Stimulated activated CD4-positive, alpha-beta T cell treated with anti-CD3 and anti-CD28 coated beads, TNF-alpha, amount 100 ng/mL, for 1 hour (primary cell): ENCODE measurements around the gene RNF181.
"Not testable (repeated sequence)": the region's sequence is repeated elsewhere in the genome, so short reads cannot be mapped to it uniquely, and the experiment has no call there.

Source experiments
- DNase-seq, 3 donors: peaks; one replicate each; pipeline ENCODE4 v3.0.0-alpha.2; 2020; ENCODE audit warnings: low read depth in 3 of 3, low spot score in 1 of 3

Gene RNF181

GRCh38 chr2:85613717-85614515 lies 18.4 kb downstream of the RNF181 start:
- no peak for DNase-seq

- not testable (repeated sequence) for DNase-seq
Measured at GRCh38 chr2:85614757-85615156, 19.2 kb downstream of the RNF181 start.

DNA sequence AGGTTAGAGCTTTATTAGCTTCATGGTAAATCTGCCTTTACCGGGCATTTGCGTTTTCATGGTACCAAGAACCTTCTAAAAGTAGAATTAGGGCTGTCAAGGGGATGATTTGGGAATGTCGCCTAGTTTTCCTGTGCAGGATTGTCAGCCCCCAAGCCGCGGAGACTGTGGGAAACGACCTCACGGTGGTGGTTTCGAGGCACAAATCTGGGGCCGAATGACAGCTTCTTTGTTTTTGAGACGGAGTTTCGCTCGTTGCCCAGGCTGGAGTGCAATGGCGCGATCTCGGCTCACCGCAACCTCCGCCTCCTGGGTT lies 19.8 kb downstream of the RNF181 start:
- DNase-seq, result no peak

- DNase-seq, result not testable (repeated sequence)
Measured at GRCh38 chr2:85617723-85618122, 22.2 kb downstream of the RNF181 start.

DNA sequence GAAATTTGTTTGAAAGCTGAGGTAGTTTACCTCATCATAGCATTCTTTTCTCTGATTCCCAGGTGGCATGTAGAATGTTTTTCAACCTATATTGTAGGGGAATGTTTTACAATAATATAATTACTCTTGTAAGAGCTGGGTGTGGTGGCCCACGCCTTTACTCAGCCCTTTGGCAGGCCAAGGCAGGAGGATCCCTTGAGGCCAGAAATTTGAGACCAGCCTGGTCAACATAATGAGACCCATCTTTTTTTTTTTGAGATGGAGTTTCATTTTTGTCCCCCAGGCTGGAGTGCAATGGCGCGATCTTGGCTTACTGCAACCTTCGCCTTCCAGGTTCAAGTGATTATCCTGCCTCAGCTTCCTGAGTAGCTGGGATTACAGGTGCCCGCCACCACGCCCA lies 24.1 kb downstream of the RNF181 start:
- DNase-seq, result no peak

DNA sequence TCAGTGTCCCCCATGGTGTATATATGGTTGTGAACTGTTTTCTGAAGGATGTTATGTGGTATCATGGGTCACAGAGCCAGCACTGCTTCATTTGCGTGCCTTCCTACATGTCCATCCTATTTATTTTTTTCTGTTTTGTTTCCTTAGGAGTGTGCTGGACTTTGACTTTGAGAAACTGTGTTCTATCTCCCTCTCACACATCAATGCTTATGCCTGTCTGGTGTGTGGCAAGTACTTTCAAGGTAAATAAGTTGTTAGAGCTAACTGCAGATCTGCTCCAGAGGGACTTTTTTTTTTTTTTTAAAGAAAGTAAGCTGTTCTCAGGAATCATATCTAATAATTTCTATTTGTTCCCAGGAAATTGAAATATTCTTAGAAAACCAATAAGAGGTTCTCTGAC lies 25.8 kb downstream of the RNF181 start:
- no peak for DNase-seq

DNA sequence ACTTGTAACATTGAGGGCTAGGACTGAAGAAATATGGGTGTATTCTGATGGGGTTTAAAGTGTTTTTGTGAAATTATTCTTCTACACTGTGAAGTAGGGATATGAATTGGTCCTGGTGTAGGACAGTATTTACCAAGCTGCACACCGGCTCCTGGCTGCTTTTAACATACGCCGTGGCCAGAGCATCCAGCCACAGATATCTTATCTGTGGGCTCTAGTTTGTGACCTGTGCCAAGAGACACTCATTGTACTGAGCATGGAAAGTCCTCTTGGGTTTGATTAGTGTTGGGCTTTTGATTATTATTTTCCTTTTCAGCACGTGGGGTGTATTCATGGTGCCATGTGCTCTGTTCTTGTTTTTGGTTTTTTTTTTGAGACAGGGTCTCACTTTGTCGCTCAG lies 28.4 kb downstream of the RNF181 start:
- no peak for DNase-seq

DNA sequence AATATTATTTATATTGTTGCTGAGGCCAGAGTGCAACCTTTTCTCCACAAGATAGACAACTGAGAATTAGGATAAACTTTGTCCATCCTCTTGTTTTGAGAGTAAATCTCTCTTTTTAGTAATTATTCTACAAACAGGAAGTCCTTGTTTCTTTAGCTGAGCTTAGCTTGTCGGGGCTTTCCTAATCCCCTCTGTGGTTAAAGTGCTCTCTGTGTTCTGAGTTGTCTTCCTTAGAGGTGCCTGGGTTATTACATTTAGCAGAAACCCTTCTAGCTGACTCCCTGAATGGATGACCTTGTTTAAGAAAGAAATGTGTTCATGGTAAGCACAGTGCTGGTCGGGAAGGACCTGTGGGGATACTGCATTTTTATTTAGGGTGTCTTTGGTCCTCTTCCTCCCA lies 33.1 kb downstream of the RNF181 start:
- DNase-seq, result no peak

GRCh38 chr2:85631316-85631715 lies 35.8 kb downstream of the RNF181 start:
- DNase-seq, result no peak

- DNase-seq, result no peak
Measured at GRCh38 chr2:85635011-85635410, 39.5 kb downstream of the RNF181 start.

DNA sequence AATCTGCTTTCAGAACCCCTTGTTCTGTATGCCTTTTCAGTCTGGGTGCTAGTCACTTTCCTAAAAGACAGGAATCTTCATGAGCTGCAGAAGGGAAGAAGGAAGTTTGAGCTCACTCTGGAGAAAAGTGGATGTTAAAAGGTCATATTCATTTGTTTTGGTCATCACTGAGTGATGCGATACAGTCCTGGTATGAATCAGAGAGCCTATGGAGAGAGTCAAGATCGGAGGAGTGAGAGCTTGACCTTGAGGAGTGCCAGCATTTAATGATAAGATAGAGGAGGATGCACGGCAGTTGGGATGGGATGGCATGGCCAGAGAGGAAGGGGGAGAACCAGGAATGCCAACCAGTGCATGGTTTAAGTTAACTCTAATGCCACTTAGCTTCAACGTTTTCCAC lies 40.1 kb downstream of the RNF181 start:
- DNase-seq, result no peak

DNA sequence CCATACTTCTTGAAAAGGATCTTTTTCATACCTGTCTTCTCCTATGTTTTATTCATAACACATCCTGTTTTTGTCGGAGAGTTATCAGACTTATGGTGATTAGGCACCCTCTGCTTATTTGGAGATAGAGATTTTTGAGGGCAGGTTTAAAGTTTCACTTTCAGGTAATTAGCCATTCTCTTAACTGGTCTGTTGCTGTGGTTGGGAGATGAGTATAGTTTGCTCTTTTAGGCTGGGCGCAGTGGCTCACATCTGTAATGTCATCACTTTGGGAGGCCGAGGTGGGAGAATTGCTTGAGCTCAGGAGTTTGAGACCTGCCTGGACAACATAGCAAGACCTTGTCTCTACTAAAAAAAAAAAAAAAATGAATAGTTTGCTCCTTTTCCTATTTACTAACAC lies 47.2 kb downstream of the RNF181 start:
- DNase-seq, result no peak

GRCh38 chr2:85644909-85645308 lies 49.4 kb downstream of the RNF181 start:
- no peak for DNase-seq

DNA sequence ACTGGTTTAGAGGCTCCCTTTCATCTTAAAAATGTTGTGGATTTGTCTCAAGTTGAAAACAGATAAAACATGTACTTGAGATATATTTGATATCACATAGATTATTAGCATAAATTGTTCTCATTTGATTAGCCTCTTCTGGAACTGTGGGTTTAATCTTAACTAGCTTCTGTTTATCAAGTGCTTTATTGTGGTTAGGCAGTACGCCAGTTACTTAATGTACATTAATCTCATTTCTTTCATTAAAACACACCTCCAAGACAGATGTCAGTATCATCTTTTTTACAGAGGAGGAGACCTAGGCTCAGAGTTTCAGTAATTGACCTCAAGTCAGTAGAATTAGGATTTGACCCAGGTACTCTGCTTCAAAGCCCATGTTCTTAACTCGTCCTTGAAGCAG lies 50.6 kb downstream of the RNF181 start:
- no peak for DNase-seq
